Measurements from ENCODE around the gene SLC36A2.
A peak's percentile ranks its signal among the peaks of the same experiment; 100 is the strongest.

Gene SLC36A2

DNA sequence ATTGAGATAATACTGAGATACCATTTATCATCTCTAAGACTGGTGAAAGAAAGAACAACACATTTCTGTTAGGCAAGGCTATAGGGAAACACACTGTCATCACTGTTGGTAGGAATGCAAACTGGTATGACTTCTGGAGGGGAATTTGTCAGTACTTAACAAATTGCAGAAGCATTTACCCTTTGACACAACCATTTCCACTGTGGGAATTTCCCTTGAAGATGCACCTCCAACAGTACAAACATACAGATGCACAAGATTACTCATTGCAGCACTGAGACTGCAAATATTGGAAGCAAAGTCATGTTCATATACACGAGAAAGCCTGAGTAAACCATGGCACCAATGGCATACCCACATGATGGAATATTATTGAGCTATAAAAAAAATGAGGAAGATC is 76.8 kb downstream of the SLC36A2 start:
- TF ChIP-seq, protein P1, sequence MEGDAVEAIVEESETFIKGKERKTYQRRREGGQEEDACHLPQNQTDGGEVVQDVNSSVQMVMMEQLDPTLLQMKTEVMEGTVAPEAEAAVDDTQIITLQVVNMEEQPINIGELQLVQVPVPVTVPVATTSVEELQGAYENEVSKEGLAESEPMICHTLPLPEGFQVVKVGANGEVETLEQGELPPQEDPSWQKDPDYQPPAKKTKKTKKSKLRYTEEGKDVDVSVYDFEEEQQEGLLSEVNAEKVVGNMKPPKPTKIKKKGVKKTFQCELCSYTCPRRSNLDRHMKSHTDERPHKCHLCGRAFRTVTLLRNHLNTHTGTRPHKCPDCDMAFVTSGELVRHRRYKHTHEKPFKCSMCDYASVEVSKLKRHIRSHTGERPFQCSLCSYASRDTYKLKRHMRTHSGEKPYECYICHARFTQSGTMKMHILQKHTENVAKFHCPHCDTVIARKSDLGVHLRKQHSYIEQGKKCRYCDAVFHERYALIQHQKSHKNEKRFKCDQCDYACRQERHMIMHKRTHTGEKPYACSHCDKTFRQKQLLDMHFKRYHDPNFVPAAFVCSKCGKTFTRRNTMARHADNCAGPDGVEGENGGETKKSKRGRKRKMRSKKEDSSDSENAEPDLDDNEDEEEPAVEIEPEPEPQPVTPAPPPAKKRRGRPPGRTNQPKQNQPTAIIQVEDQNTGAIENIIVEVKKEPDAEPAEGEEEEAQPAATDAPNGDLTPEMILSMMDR (IDR thresholded peaks at IDR 0.05; ENCODE audit: borderline replicate concordance, control extremely low read depth, extremely low read depth, insufficient read depth, missing control alignments), result no peak

DNA sequence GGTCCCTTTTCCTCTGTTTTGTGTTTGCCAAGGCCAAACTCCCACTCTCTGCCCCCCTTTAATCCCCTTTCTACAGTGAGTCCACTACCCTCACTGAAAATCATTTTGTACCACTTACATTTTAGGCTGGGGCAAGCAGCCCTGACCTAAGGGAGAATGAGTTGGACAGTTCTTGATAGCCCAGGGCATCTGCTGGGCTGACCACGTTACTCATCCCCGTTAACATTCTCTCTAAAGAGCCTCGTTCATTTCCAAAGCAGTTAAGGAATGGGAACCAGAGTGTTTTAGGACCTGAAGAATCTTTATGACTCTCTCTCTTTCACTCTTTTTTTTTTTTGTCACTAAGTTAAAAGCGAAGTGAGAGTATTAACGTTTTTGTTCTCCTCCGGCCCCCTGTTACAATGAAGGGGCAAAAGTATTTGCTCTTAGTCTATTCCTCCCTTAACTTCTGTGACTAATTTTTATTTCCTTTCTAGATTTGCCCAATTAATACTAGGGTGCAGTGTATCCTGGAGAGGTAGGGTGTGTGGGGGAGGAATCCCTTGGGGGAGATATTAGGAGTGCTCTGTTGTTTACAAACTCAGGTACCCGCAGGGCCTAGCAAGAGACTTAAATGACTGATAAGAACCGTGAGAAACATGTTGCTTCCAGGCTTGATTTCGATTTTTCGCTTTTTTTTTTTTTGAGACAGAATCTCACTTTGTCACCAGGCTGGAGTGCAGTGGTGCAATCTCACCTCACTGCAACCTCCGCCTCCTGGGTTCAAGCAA is 79.7 kb downstream of the SLC36A2 start:
- DNase-seq (ENCODE audit: low spot score), result no peak
- in situ Hi-C loops (cut with MboI; ENCODE audit: low sequenced_read_pairs, unreplicated experiment), result no loop called here
- TF ChIP-seq, protein P1 (IDR thresholded peaks at IDR 0.05; ENCODE audit: borderline replicate concordance, control extremely low read depth, extremely low read depth, insufficient read depth, missing control alignments), result no peak

More for the DNA sequence above, 76.8 kb downstream of the SLC36A2 start:
- in situ Hi-C loops (cut with MboI; ENCODE audit: low sequenced_read_pairs, unreplicated experiment), result no loop called here
- peak; percentile 68 for DNase-seq (ENCODE audit: low spot score)
